Right lobe of liver (tissue), 6 donors: ENCODE results near the gene PKLR. TPM values are rescaled to one million over a fixed set of nuclear protein-coding genes. Genes with fewer than 3 reads are reported as not detected.

Experiments
- ATAC-seq, 4 donors: fragments of 200-7000 bp; cut with Tn5 transposase; one replicate each; pipeline ENCODE4 v1.9.1; 2020; ENCODE audit warnings: mild to moderate bottlenecking in 4 of 4, moderate library complexity in 4 of 4
- DNase-seq, 3 donors: peaks; one replicate each; pipeline ENCODE4 v3.0.0-alpha.2; 2020
- H3K27ac ChIP-seq, 3 donors: fragments of 200-600 bp; one replicate each; pipeline ENCODE4 v1.8.0; 2022
- H3K27me3 ChIP-seq, 2 donors: fragments of 200-600 bp; one replicate each; pipeline ENCODE4 v1.8.0; 2022
- H3K36me3 ChIP-seq, 4 donors: fragments of 200-600 bp; sonication (generic) in 1 of 4; one replicate each; pipeline versions ENCODE4 v1.5.1 to v1.8.0; 2017 to 2022; ENCODE audit warnings: control low read depth in 1 of 4
- H3K4me1 ChIP-seq, 4 donors: fragments of 200-600 bp; sonication (generic) in 1 of 4; one replicate each; pipeline versions ENCODE4 v1.5.1 to v1.8.0; 2017 to 2022; ENCODE audit warnings: control low read depth in 1 of 4
- H3K4me3 ChIP-seq, 3 donors: fragments of 200-600 bp; one replicate each; pipeline ENCODE4 v1.8.0; 2022
- H3K9me3 ChIP-seq, 4 donors: fragments of 200-600 bp; sonication (generic) in 1 of 4; one replicate each; pipeline versions ENCODE4 v1.5.1 to v1.8.0; 2017 to 2022; ENCODE audit warnings: control low read depth in 1 of 4
- CTCF ChIP-seq, 4 donors: fragments of 200-600 bp in 3 of 4; fragments of 450-650 bp in 1 of 4; IDR thresholded peaks; one replicate each; pipeline versions ENCODE4 v1.5.1 to v1.8.0; 2016 to 2022; ENCODE audit warnings: antibody characterized with exemption in 4 of 4, mild to moderate bottlenecking in 2 of 4
- POLR2A ChIP-seq: fragments of 450-650 bp; IDR thresholded peaks from one replicate; pipeline ENCODE4 v1.6.1; 2017; ENCODE audit warnings: antibody characterized with exemption, mild to moderate bottlenecking
- WGBS: methylation state at CpG from one replicate; pipeline ENCODE4 v1.1.6; 2018; ENCODE audit warnings: low coverage, low lambda C conversion rate; ENCODE audit not compliant: insufficient coverage; ENCODE audit errors: missing lambda C conversion rate; 5-methylcytosine and 5-hydroxymethylcytosine counted together
- intact Hi-C, 2 donors: fragments of 100-400 bp; cut with DNase I; formaldehyde crosslinking; loops; one replicate each; pipeline versions ENCODE4 v1.11.2 to v1.14.1; 2022
- microRNA counts: library from miRNA; unstranded; fragments of <30 nt; microRNA quantifications from one replicate; lab custom pipeline; 2016
- microRNA-seq, 2 donors: library from miRNA; unstranded; fragments of <30 nt; microRNA quantifications; one replicate each; pipeline ENCODE4, GENCODE V29; 2019 to 2020
- total RNA-seq, 6 experiments: library from RNA; depleted of rRNA in 2 of 6; stranded (reverse); fragments of >200 nt in 2 of 6; fragmentation: NEBNext Ultra II Directional in 3 of 6; extraction: Animal tissue kit (Norgen Biotek cat#: 25700) in 3 of 6; gene quantifications; one replicate each; pipeline versions ENCODE4 v1.1.0 to v1.2.4, GENCODE V29; 2016 to 2023
- donor health status: DM: no; HTN: yes; CAD: no.
- donor health status: DM: no; HTN: no; CAD: no.
- donor health status: DM: no; HTN: no; CAD: no.
- donor health status: DM: no; HTN: yes; CAD: no.
- donor health status: DM: no; HTN: yes; CAD: no.

The PKLR gene
- total RNA-seq, 6 experiments from 2014 or later: 27.0 to 95.3 (median 36.1) TPM

GRCh38 chr1:155241069-155241679 is 60.1 kb downstream of the PKLR start:
- H3K4me1 ChIP-seq: peaks cover 0 to 12% (median 2%) of the 10 kb centered on the region in 4 donors
- peaks cover 0 to 6% (median 0%) of the 10 kb centered on the region in 4 donors for H3K36me3 ChIP-seq
- no peak overlapping the region for H3K27ac ChIP-seq
- 17% methylated on average over 4 of the region's 4 CpGs for WGBS
- TF ChIP-seq POLR2A (no peak), CTCF (IDR thresholded peaks at IDR 0.05) (no peak)
- DNase-seq (peak in 2 of 3 donors; percentile 65 to 82), ATAC-seq (peak; percentile 45 to 56 (median 52))
- intact Hi-C loops: no loop called here
- peak overlapping the region; percentile 35 to 58 (median 45) for H3K4me3 ChIP-seq
- H3K9me3 ChIP-seq: peaks cover 0 to 2% (median 0%) of the 10 kb centered on the region in 4 donors
- no peaks in the 10 kb centered on the region for H3K27me3 ChIP-seq

MicroRNAs within 50 kb of the gene (microRNA counts, 767-probe panel; counts per million panel counts)
- 237 counts per million for microRNA hsa-miR-555 (lab: Ali Mortazavi, UCI)

Small RNAs within 50 kb of the gene (microRNA-seq; reads per million reads assigned to microRNA genes)
- 0 reads per million in 2 donors for gene MIR555

Other genes starting within 250 kb of the PKLR start
- 1 to 10 TPM; 2.3 to 6.4 (median 3.0) TPM for gene EFNA4, start 237.7 kb downstream of the PKLR start, total RNA-seq
- 1 to 10 TPM in 4 of 6 experiments, under 1 TPM in 2; 0.26 to 4.0 (median 2.5) TPM for gene EFNA3, start 222.6 kb downstream of the PKLR start, total RNA-seq
- gene EFNA1, start 173.6 kb downstream of the PKLR start, total RNA-seq: 100 to 1,000 TPM in 5 of 6 experiments, 10 to 100 TPM in 1; 87.5 to 419 (median 196) TPM
- 10 to 100 TPM; 16.2 to 28.1 (median 24.4) TPM for gene SLC50A1, start 165.6 kb downstream of the PKLR start, total RNA-seq
- 100 to 1,000 TPM in 1 of 6 experiments, 10 to 100 TPM in 5; 50.4 to 106 (median 60.4) TPM for gene DPM3, start 160.9 kb downstream of the PKLR start, total RNA-seq
- 100 to 1,000 TPM in 3 of 6 experiments, 10 to 100 TPM in 3; 85.5 to 145 (median 99.9) TPM for gene KRTCAP2, start 128.1 kb downstream of the PKLR start, total RNA-seq
- gene TRIM46, start 127.6 kb downstream of the PKLR start, total RNA-seq: under 1 TPM in 2 of 6 experiments, not detected in 4; 0.09 to 0.15 TPM
- 10 to 100 TPM in 3 of 6 experiments, 1 to 10 TPM in 3; 4.0 to 14.4 (median 10.5) TPM for gene THBS3, start 93.5 kb downstream of the PKLR start, total RNA-seq
- 10 to 100 TPM; 20.0 to 50.7 (median 23.9) TPM for gene MTX1, start 92.7 kb downstream of the PKLR start, total RNA-seq
- gene ENTREP3, start 46.0 kb downstream of the PKLR start, total RNA-seq: 10 to 100 TPM in 2 of 6 experiments, 1 to 10 TPM in 4; 7.2 to 13.0 (median 9.6) TPM
- gene SCAMP3, start 39.1 kb downstream of the PKLR start, total RNA-seq: 10 to 100 TPM; 27.9 to 63.4 (median 29.2) TPM
- gene CLK2, start 27.9 kb downstream of the PKLR start, total RNA-seq: 10 to 100 TPM; 10.4 to 29.2 (median 20.2) TPM
- gene HCN3, start 24.0 kb downstream of the PKLR start, total RNA-seq: 1 to 10 TPM in 4 of 6 experiments, under 1 TPM in 2; 0.56 to 1.6 (median 1.2) TPM
- 100 to 1,000 TPM in 4 of 6 experiments, 10 to 100 TPM in 2; 51.1 to 236 (median 171) TPM for gene FDPS, start 7.4 kb upstream of the PKLR start, total RNA-seq
- gene RUSC1, start 19.5 kb upstream of the PKLR start, total RNA-seq: 10 to 100 TPM in 1 of 6 experiments, 1 to 10 TPM in 5; 4.6 to 12.7 (median 7.6) TPM